Kidney epithelial cell (primary cell): Measurements from ENCODE around the gene SERINC3. TPM values are rescaled to one million over a fixed set of nuclear protein-coding genes. Genes with fewer than 3 reads are reported as not detected.
A peak's percentile ranks its signal among the peaks of the same experiment; 100 is the strongest.

Source experiments
- DNase-seq: peaks from one replicate; pipeline ENCODE4 v3.0.0-alpha.2; 2010; ENCODE audit warnings: low read depth
- H3K27me3 ChIP-seq: 2 replicates; pipeline ENCODE4 v1.6.0; 2011; ENCODE audit warnings: low read length; ENCODE audit not compliant: control insufficient read depth, insufficient read depth
- H3K36me3 ChIP-seq: 2 replicates; pipeline ENCODE4 v1.5.1; 2011; ENCODE audit warnings: low read length; ENCODE audit not compliant: control insufficient read depth, insufficient read depth
- H3K4me3 ChIP-seq: 2 replicates; pipeline ENCODE4 v1.5.1; 2011; ENCODE audit warnings: low read depth, mild to moderate bottlenecking, control low read depth, low read length
- CTCF ChIP-seq: IDR thresholded peaks from 2 replicates; pipeline ENCODE4 v1.5.1; 2011; ENCODE audit warnings: mild to moderate bottlenecking, moderate library complexity, low read length, control low read depth, inconsistent platforms; ENCODE audit not compliant: insufficient read depth, poor library complexity, severe bottlenecking
- total RNA-seq: library from RNA; depleted of rRNA; stranded (reverse); fragments of >200 nt; gene quantifications from 2 replicates; pipeline ENCODE4 v1.2.3, GENCODE V29; 2015

Gene SERINC3
- total RNA-seq, 1 donor from 2014 or later: 80.5 TPM

GRCh38 chr20:44461803-44462174, 60.1 kb downstream of the SERINC3 start:
- DNase-seq: no peak
- TF ChIP-seq CTCF: no peak
- H3K36me3 ChIP-seq: no peaks in the 10 kb centered on the region
- no peak overlapping the region for H3K4me3 ChIP-seq
- no peaks in the 10 kb centered on the region for H3K27me3 ChIP-seq

- TF ChIP-seq CTCF: no peak
- DNase-seq: no peak
- H3K36me3 ChIP-seq: no peaks in the 10 kb centered on the region
Measured at GRCh38 chr20:44461142-44461802, 60.6 kb downstream of the SERINC3 start.

GRCh38 chr20:44460795-44461141, 61.1 kb downstream of the SERINC3 start:
- no peak overlapping the region for H3K4me3 ChIP-seq
- no peak for DNase-seq
- H3K36me3 ChIP-seq: no peaks in the 10 kb centered on the region
- no peaks in the 10 kb centered on the region for H3K27me3 ChIP-seq
- peak; percentile 41 for TF ChIP-seq CTCF

More at GRCh38 chr20:44461142-44461802, 60.6 kb downstream of the SERINC3 start:
- H3K27me3 ChIP-seq: no peaks in the 10 kb centered on the region
- H3K4me3 ChIP-seq: no peak overlapping the region

GRCh38 chr20:44459271-44459670, 62.6 kb downstream of the SERINC3 start:
- Histone ChIP-seq H3K27me3 (no peaks in the 10 kb centered on the region), H3K4me3 (no peak overlapping the region), H3K36me3 (no peaks in the 10 kb centered on the region)
- no peak for TF ChIP-seq CTCF
- DNase-seq: no peak

- TF ChIP-seq CTCF: no peak
- H3K27me3 ChIP-seq: no peaks in the 10 kb centered on the region
- no peak overlapping the region for H3K4me3 ChIP-seq
- H3K36me3 ChIP-seq: no peaks in the 10 kb centered on the region
- DNase-seq: no peak
Measured at GRCh38 chr20:44457016-44457415, 64.9 kb downstream of the SERINC3 start.

- Histone ChIP-seq H3K36me3 (no peaks in the 10 kb centered on the region), H3K27me3 (no peaks in the 10 kb centered on the region), H3K4me3 (no peak overlapping the region)
- DNase-seq: no peak
- TF ChIP-seq CTCF: no peak
Measured at GRCh38 chr20:44456611-44457010, 65.3 kb downstream of the SERINC3 start.
